Lower lobe of right lung (tissue), 2 donors: ENCODE measurements around the gene ACTN3. TPM values are rescaled to one million over a fixed set of nuclear protein-coding genes. Genes with fewer than 3 reads are reported as not detected.
A peak's percentile ranks its signal among the peaks of the same experiment; 100 is the strongest.
"Not testable (repeated sequence)": the region's sequence is repeated elsewhere in the genome, so short reads cannot be mapped to it uniquely, and the experiment has no call there.

Experiments used
- ATAC-seq, 2 donors: fragments of 200-7000 bp; cut with Tn5 transposase; one replicate each; pipeline ENCODE4 v1.9.1; 2020 to 2022; ENCODE audit warnings: mild to moderate bottlenecking in 2 of 2, moderate library complexity in 2 of 2
- DNase-seq: peaks from one replicate; pipeline ENCODE4 v3.0.0-alpha.2; 2020
- H3K27ac ChIP-seq: fragments of 200-600 bp; one replicate; pipeline ENCODE4 v1.8.0; 2022
- H3K27me3 ChIP-seq: fragments of 200-600 bp; one replicate; pipeline ENCODE4 v1.8.0; 2022; ENCODE audit warnings: low read depth
- H3K36me3 ChIP-seq: fragments of 200-600 bp; one replicate; pipeline ENCODE4 v1.8.0; 2022; ENCODE audit warnings: mild to moderate bottlenecking
- H3K4me1 ChIP-seq: fragments of 200-600 bp; one replicate; pipeline ENCODE4 v1.8.0; 2022
- H3K4me3 ChIP-seq: fragments of 200-600 bp; one replicate; pipeline ENCODE4 v1.8.0; 2022; ENCODE audit warnings: mild to moderate bottlenecking
- H3K9me3 ChIP-seq: fragments of 200-600 bp; one replicate; pipeline ENCODE4 v1.8.0; 2022
- intact Hi-C: fragments of 100-400 bp; cut with DNase I; formaldehyde crosslinking; loops from one replicate; pipeline ENCODE4 v1.11.0; 2022
- total RNA-seq: library from RNA; stranded (reverse); fragmentation: NEBNext Ultra II Directional; extraction: Animal tissue kit (Norgen Biotek cat#: 25700); gene quantifications from one replicate; pipeline ENCODE4 v1.2.1, GENCODE V29; 2021
- TF ChIP-seq, protein P1 (sequence below): fragments of 200-600 bp; IDR thresholded peaks from one replicate; pipeline ENCODE4 v1.8.0; 2022; ENCODE audit warnings: antibody characterized with exemption, mild to moderate bottlenecking
- donor health status: DM: no; HTN: yes; CAD: no; lungs with severe emphysema.

ACTN3 gene
- total RNA-seq, 1 donor from 2014 or later = 0.24 TPM

DNA sequence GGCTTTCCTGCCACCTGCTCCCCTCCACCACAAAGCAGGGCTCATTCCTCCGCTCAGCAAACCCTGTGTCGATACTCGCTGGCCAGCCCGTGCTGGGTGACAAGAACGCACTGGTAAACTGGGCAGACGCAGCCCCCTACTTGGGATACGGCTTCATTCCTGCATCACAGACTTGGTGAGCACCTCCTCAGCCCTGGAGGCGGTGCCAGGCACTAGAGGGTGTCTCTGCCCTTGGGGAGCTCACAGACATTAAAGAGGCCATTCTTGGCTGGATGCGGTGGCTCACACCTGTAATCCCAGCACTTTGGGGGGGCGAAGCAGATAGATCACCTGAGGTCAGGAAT, 6.9 kb upstream of the ACTN3 start:
- intact Hi-C loops = no loop called here
- H3K27me3 ChIP-seq = no peaks in the 10 kb centered on the region
- H3K36me3 ChIP-seq = peaks cover 68% of the 10 kb centered on the region
- TF ChIP-seq, protein P1, sequence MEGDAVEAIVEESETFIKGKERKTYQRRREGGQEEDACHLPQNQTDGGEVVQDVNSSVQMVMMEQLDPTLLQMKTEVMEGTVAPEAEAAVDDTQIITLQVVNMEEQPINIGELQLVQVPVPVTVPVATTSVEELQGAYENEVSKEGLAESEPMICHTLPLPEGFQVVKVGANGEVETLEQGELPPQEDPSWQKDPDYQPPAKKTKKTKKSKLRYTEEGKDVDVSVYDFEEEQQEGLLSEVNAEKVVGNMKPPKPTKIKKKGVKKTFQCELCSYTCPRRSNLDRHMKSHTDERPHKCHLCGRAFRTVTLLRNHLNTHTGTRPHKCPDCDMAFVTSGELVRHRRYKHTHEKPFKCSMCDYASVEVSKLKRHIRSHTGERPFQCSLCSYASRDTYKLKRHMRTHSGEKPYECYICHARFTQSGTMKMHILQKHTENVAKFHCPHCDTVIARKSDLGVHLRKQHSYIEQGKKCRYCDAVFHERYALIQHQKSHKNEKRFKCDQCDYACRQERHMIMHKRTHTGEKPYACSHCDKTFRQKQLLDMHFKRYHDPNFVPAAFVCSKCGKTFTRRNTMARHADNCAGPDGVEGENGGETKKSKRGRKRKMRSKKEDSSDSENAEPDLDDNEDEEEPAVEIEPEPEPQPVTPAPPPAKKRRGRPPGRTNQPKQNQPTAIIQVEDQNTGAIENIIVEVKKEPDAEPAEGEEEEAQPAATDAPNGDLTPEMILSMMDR = no peak
- no peak for ATAC-seq
- H3K4me3 ChIP-seq = no peak overlapping the region
- DNase-seq = no peak
- no peaks in the 10 kb centered on the region for H3K9me3 ChIP-seq
- peaks cover 24% of the 10 kb centered on the region for H3K4me1 ChIP-seq
- H3K27ac ChIP-seq = no peak overlapping the region

DNA sequence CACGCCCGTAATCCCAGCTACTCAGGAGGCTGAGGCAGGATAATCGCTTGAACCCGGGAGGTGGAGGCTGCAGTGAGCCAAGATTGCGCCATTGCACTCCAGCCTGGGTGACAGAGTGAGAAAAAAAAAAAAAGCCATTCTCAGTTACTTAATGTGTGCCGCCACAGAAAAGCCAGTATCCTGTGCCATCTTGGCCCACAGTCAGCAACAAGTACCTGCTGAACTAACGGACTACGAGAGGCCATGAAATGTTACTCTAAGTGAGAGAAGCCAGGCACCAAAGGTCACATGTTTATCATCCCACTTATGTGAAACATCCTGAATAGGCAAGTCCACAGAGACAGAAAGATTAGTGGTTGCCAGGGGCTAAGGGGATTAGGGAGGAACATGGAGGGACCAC, 6.1 kb upstream of the ACTN3 start:
- ATAC-seq, intact Hi-C loops, DNase-seq: not testable (repeated sequence)

DNA sequence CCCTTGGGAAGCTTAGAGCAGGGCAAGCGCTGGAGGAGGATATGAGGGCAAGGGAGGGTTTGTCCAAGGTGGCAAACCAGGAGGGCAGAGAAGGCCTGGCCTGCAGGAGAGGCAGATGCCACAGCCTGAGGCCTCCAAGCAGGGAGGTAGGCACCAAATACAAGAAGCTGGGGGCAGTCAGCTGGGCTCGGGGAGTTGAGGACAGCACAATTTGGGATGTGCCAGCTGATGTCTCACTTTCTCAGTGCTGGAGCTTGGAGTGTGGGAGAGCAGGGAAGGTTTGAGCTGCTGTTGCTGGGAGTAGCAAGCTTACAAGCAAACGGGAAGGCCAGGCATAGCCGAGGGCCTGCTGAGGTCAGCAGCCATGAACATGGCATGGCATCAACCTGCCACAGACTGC, 4.8 kb upstream of the ACTN3 start:
- no peak for ATAC-seq
- Histone ChIP-seq H3K27me3 (no peaks in the 10 kb centered on the region), H3K27ac (no peak overlapping the region), H3K4me1 (peaks cover 37% of the 10 kb centered on the region), H3K36me3 (peaks cover 55% of the 10 kb centered on the region), H3K4me3 (no peak overlapping the region), H3K9me3 (no peaks in the 10 kb centered on the region)
- no peak for DNase-seq
- TF ChIP-seq, protein P1 = no peak
- intact Hi-C loops = no loop called here

More for the DNA sequence above, 6.1 kb upstream of the ACTN3 start:
- Histone ChIP-seq H3K4me1 (peaks cover 30% of the 10 kb centered on the region), H3K36me3 (peaks cover 65% of the 10 kb centered on the region)
- not testable (repeated sequence) for H3K4me3 ChIP-seq, H3K9me3 ChIP-seq, H3K27me3 ChIP-seq, H3K27ac ChIP-seq

DNA sequence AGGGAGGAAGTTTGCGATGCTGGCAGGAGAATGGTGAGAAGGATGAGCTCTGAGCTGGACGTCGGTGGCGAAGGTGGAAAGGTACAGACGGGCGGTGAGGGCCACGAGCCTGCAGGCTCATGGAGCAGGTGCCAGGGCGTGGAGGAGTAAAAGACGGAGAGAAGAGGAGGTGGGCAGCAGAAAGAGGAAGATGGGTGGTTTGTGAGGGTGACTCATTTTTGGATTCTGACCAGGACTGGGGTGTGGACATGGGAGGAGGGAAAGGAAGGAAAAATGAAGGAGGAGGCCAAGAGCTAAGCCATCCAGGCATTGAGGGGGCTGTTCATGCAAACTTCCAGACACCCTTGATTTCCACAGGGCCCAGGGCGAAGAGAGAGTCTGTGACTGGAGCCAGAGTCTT, 4.3 kb upstream of the ACTN3 start:
- Histone ChIP-seq H3K27ac (no peak overlapping the region), H3K4me1 (peaks cover 39% of the 10 kb centered on the region), H3K9me3 (no peaks in the 10 kb centered on the region), H3K4me3 (no peak overlapping the region), H3K36me3 (peaks cover 51% of the 10 kb centered on the region), H3K27me3 (no peaks in the 10 kb centered on the region)
- TF ChIP-seq, protein P1 = no peak
- intact Hi-C loops = no loop called here
- no peak for DNase-seq
- no peak for ATAC-seq

DNA sequence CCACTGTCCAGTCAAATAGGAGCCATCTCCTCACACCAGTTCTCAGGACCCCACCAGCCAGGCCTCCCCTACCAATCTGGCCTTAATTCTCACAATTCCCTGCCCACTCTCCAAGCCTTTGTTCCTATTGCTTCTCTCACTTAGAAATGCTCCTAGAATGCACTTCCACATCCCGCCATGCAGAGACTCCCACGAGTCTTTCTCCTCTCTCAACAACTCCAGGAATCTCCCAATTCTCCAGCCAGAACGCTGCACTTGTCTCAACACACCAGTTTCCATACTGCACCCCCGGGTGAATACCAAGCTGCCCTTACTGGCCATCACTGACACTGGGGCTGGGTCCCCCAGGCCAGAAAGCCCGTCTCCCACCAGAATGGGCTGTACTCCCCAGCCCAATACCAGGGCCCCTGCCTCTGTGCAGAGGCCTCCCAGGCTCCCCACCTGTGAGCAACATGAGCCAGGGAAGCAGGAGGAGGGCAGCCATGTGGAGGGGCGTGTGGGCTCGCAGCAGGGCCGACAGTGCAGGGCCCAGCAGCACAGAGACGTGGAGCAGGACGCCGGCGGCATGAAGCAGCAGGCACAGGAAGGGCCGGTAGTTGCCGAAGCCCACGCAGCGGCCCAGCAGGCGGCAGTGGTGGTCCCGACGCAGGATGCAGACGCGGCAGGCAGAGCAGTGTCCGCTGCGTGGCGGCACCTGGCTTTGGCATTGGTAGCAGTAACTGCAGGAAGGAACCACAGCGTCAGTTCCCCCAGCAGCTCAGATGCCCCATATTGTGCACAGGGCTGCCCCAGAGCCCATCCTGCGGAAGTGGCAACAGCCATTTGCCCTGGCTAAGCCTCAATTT, 3.2 kb upstream of the ACTN3 start:
- H3K36me3 ChIP-seq = peaks cover 48% of the 10 kb centered on the region
- TF ChIP-seq, protein P1 = peak; percentile 53
- H3K4me3 ChIP-seq = peak overlapping the region; percentile 17
- intact Hi-C loops = no loop called here
- no peaks in the 10 kb centered on the region for H3K9me3 ChIP-seq
- peaks cover 39% of the 10 kb centered on the region for H3K4me1 ChIP-seq
- ATAC-seq (no peak), DNase-seq (peak; percentile 66)
- peak overlapping the region; percentile 70 for H3K27ac ChIP-seq
- no peaks in the 10 kb centered on the region for H3K27me3 ChIP-seq

DNA sequence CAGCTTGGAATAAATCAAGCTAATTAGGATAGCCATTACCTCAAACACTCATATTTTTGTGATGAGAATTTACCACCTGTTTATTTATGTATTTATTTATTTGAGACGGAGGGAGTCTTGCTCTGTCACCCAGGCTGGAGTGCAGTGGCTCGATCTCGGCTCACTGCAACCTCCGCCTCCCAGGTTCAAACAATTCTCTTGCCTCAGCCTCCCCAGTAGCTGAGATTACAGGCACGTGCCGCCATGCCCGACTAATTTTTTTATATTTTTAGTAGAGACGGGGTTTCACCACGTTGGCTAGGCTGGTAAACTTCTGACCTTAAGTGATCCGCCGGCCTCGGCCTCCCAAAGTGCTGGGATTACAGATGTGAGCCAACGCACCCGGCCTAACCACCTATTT, 1.8 kb upstream of the ACTN3 start:
- peak overlapping the region; percentile 81 for H3K4me3 ChIP-seq
- intact Hi-C loops, H3K9me3 ChIP-seq, ATAC-seq, H3K27me3 ChIP-seq, DNase-seq: not testable (repeated sequence)
- peaks cover 39% of the 10 kb centered on the region for H3K4me1 ChIP-seq
- peaks cover 33% of the 10 kb centered on the region for H3K36me3 ChIP-seq
- H3K27ac ChIP-seq = peak overlapping the region; percentile 91
